ENCODE measurements around the gene GPN2.

Gene GPN2

DNA sequence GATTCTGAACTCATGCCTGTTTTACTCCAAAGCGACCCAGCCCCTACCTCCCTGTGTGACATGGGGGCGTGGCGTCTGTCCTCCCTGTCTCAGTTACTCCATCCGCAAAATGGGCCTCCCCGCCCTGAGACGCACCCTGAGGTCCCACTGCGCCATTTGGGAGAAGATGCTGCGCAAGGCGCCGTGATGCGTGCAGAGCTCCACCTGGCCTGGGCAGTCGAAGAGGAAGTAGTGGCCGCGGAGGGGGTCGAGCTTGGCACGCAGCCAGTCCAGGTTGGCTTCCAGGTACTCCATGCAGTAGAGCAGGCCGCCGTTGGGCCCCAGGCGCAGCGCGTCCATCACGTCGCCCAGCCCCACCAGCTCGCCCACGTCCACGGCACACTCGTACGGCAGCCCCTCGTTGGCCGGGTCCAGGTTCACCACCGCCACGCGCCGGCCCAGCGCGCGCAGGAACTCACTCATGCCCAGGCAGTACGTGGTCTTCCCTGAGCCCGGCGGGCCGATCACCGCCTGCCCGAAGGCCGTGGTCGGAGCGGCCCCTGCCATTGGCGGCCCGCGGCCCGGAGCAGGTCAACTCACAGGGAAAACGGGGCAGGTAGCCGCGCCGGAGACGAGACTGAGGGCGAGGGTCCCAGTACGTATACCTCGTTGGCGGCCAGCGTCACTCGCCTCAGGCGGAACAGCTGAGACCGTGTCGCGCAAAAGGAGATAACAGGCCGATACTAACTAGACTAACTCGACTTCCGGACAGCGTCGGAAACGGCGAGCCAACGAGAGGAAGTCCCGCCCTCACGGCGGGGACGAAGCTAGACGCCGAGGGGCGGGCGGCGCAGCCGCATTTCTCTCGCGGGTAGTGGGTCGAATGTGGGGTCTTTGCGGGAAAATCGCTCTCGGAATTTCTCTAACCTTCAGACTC lies at the start of gene GPN2:
Gene GPN2 (minus strand): TSS at position 733 of the 916 bp plus-strand sequence. CDS start 187 bp downstream, at position 546.
- peak; percentile 45 for DNase-seq

DNA sequence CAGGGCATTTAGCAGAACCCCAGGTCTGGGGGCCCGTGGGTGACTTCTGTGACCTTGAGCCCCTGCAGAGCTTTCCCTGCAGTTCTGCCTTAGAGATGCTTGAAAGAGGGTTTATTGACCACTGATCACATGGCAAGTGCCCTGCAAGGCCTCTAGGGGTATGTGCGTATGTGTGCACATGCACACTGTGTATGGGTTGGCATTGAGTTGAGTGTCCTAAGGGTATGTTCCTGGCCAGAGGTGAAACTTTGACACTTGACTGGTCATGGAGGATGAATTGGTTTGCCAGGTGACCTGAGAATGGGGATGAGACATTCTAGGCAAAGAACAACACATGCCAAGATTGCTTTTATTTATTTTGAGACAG lies 48.6 kb upstream of the GPN2 start:
- DNase-seq = no peak

DNA sequence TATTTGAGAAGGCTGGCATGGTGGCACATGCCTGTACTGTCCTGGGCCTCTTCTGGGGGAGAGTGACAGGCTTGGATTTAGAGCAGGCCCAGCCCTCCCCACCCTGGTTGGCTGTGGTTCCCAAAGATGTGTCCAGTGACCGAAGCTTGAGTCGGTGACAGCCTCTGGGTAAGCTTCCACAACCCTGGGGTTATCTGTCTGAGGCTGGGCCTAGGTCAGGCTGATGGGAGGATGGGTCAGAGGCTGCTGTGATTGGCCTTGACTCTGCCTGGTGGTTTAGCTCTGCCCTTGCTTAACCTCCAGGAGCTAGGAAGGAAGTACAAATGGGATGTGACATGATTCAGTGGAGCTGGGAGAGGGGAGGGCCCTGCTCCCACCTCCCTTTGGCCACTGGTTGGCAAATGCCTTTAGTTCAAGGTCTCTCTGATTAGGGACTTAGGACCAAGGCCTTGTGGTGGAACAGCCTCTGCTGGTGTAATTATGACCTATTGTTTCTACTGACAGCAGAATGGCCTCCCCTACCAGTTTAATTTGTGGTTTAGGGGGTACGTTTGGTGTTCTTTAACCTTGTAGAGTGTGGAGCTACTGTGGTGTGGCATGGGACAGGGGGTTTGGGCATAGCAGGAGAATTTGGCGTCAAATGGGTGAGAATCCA lies 48.0 kb upstream of the GPN2 start:
- DNase-seq = no peak

DNA sequence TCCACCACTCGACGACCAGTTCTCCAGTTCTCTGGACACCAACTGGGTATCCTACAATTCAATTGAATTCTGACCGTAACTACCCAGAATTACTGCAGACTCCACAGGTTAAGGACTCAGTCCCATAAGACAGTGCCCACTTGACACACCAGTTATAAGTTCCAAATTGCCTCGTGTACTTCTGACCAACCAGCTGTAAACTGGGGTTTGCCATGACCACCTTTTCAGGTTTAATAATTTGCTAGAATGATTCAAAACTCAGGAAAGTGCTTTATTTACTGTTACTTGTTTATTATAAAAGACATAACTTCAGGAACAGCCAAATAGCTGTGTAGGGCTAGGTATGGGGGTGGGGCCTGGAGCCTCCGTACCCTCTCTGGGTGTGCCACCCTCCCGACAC lies 46.7 kb upstream of the GPN2 start:
- no peak for DNase-seq

DNA sequence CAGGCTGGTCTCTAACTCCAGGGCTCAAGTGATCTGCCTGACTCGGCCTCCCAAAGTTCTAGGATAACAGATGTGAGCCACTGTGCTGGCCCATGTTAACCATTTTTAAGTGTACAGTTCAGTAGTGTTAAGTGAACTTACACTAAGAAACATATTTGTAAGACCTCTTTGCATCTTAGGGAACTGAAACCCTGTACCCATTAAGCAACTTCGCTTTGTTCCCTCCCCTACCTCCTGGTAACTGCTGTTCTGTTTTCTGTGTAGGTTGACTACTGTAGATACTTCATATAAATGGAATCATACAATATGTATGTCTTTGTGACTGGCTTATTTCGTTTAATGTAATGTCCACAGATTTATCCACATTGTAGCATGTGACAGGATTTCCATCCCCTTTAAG lies 42.4 kb upstream of the GPN2 start:
- no peak for DNase-seq

DNA sequence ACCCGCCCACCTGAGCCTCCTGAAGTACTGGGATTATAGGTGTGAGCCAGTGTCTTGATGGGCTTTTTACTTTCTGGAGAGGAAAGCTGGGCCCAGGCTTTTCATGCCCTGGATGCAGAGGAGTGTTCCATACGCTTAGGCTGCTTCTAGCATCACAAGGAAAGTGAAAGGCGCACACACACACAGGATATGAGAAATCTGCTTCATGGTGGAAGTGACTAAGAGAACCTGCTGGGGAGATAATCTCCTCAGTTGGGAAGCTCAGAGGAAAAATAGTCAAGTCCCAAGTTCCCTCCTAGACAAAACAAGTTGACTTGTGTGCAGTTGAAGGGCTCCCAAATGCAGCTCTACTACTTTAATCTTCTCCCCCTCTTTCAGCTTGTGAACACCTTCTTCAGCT lies 33.6 kb upstream of the GPN2 start:
- DNase-seq = no peak

DNA sequence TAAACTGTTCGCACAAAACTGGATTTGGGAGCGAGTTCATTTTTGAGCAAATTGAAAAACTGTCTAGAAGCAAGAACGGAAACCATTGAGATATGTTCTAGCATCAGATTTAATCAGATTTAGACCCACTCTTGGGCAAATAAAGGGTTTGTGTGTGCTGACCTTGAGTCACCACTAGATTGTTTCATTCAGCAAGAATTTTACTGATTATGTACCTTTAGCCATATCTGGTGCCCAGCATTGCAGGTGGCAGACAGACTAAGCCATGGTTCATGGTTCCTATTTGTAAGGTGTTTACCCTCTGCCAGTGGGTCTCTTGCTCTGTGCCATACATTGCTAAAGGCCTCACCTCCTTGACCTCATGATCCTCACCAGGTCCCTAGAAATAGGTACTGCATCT lies 32.8 kb upstream of the GPN2 start:
- DNase-seq = no peak

DNA sequence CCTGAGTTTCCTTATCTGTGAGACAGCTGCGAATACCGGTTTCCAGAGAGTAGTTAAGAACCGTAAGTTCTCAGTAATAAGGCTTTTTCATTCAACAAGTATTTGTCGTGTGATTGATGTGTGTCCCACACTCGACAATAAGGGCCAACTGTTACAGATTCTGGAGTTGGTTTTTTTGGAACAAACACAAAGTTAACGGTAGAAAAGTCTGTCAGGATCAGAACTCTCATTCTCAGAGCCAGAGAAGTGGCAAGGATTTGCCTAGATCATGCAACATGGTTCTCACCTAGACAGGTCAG lies 32.3 kb upstream of the GPN2 start:
- no peak for DNase-seq

DNA sequence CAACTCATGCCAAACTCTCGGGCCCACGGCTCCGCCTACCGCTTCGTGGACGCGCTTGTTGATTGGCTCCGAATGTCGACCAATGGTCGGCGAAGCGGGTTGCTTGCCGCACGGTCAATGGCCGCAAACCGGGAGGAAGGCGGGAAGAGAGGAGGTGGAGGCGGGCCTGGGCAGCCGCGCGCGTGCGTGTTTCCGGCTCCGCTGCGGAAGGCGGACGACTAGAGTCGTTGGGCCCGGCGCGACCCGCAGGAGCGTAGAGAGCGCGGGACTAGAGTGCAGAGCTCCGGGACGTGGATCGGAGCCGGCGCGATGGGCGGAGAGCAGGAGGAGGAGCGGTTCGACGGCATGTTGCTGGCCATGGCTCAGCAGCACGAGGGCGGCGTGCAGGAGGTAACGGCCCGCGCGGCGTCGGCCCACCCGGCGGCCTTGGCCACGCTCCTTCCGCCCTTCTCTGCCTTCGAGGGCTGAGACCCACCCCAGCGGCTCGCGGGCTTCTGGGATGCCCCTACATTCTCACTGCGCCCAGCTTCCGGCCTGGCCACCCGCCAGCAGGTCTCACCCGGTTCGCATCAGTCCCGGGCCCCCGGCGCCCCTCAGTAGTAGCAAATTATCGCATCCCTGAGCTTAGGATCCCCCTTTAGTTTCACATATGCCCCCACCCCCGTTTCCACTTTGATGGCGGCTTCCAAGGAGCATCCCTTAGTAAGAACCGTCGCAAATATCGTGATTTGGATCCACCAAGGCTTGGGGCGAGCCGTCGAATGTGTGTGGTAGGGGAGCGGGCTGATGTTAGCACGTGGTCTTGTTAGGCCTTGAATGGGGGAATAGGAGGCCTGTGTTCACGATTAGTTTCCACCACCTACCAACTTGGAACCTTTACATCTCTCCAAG lies 31.7 kb upstream of the GPN2 start, which contains the start of gene NUDC:
Gene NUDC (plus strand): TSS at position 204 of the 891 bp plus-strand sequence. CDS start 106 bp downstream, at position 310.
- peak; percentile 96 for DNase-seq

DNA sequence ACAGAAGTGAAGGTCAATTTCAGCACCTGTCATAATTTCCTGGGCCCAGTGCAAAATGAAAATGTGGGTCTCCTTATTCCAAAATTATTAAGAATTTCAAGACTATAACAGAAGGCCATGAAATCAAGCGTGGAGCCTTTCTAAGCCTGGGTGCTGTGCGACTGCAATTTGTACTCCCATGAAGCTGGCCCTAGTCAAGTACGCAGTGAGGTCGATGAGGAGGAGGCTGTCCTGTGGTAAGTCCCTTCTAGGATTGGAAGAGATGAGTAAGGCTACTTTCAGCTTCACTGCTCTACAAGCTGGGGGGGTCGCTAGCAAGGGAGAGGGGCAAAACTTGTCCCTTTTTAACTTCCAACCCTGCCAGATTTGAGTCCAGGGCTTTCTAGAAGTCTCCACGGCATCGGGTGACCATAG lies 31.1 kb upstream of the GPN2 start:
- DNase-seq = no peak

DNA sequence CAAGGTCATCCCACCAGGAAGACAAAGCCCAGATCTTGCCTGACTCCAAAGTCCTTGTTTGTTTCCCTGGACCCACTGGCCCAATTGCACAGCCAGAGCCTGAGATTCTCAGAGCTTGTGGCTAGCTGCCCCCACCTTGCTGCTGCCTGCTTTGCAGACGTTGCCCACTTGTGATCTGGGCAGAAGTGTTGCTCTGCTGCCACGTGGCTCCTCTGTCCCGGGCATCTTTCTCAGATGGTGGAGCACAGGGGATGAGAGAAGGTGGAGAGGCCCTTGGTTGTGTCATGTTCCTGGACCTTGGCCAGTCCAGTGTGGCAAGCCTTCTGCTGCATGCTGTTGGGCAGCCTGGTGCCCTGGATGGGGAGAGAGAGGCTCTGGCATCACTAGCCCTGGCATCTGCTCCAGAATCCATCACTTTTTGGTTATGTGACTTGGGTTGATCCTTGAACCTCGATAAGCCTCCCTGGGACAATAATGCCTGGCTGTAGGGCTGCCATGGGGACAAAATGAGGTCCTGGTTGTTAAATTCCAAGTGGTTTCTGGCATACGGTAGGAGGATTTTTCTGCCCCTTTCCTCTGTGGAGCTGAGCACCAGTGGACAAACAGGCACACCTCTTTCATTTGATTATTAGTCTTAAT lies 25.2 kb upstream of the GPN2 start:
- DNase-seq = peak; percentile 89

DNA sequence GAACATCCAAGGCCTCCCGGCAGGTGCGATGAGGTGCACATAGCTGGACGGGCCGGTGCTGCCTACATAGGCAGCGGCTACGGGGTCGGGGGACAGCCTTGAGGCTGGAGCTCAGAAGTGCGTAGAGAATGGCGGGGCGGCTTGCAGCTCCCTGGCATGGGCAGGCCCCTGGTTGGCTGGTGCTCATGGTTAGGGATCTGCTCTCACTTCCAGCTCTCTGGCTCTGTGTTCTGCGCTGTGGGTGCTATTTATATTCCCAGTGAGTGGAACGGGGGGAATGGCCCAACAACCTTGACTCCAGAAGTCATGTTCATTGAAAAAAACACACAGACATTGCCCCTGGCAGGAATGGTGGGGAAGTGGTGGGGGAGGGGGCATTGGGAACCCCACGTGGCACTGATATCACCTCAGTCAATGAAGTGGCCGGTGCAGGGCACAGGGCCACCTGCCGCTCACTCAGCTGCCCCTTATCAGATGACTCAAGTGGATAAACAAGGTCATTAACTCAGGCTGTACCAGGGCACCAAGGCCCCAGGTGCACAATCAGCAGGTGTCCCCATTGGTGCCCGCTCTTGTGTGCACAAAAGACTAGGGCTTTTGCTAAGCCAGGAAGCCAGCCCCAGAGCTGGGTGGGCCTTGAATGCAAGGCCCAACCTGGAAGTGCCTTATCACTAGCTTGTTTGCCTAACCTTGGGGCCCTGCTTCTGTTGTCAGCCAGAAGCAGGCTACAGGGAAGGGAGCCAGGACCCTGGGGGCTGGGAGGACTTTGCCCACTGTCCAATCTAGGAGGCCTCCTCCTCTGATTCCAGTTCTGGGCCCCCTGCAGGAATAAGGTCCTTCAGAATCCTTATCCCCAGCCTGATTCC lies 23.9 kb upstream of the GPN2 start, which contains the start of gene NR0B2:
Gene NR0B2 (minus strand): TSS at position 222 of the 866 bp plus-strand sequence. CDS start 35 bp downstream, at position 187.
- DNase-seq = peak; percentile 99

DNA sequence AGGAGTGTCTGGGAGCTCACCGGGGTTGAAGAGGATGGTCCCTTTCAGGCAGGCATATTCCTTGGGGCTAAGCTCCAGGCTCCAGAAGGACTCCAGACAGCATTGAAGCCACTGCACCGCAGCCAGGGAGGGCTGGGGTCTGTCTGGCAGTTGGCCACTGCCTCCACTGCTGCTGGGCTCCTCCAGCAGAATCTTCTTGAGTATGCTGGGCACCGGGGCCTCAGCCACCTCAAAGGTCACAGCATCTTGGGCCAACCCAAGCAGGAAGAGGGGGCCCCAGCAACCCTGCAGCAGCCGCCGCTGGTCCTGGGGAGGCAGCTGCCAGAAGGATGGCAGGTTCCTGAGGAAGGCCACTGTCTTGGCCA lies 23.3 kb upstream of the GPN2 start:
- no peak for DNase-seq

DNA sequence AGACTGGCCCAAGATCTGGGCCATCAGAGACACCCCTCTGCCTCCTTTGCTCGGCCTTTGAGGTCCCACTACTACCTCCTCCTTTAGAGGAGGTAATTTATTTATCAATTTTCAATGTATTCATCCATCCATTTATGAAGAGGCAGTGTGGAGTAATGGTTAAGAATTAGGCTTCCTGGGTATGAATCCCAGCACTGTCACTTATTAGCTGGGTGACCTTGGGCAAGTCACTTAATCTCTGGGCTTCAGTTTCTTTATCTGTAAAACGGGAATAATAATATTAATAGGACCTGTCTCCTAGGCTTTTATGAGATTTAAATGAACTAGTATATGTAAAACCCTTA lies 22.0 kb upstream of the GPN2 start:
- DNase-seq = no peak

DNA sequence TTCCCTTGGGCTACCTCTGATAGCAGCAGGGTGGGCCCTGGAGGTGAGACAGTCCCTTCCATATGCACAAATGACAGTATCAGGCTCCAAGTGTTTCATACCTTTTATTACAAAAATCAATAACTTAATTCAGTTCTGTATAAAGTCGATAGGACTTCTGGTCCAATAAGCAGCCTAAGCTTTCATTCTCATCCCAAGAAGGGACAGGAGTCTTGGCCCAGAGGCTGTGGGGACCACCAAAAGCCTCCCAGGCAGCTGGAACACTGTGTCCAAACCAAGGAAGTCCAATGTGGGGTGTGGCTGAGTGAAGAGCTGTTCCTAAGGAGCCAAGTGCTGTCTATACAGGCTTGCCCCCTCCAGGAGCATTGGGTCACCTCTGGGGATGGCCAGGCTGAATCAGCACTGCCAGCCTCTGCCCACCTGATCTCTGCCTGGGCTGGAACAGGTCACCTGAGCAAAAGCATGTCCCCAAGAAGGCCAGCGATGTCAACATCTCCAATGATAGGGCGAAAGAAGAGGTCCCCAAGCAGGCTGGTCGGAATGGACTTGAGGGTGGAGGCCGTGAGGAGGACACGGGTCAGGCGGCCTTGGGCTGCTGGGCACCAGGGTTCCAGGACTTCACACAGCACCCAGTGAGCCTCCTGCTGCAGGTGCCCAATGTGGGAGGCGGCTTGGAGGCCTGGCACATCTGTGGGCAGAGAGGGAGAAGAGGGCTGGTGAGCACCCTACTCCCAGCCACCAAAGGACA lies 21.5 kb upstream of the GPN2 start:
- DNase-seq = no peak

DNA sequence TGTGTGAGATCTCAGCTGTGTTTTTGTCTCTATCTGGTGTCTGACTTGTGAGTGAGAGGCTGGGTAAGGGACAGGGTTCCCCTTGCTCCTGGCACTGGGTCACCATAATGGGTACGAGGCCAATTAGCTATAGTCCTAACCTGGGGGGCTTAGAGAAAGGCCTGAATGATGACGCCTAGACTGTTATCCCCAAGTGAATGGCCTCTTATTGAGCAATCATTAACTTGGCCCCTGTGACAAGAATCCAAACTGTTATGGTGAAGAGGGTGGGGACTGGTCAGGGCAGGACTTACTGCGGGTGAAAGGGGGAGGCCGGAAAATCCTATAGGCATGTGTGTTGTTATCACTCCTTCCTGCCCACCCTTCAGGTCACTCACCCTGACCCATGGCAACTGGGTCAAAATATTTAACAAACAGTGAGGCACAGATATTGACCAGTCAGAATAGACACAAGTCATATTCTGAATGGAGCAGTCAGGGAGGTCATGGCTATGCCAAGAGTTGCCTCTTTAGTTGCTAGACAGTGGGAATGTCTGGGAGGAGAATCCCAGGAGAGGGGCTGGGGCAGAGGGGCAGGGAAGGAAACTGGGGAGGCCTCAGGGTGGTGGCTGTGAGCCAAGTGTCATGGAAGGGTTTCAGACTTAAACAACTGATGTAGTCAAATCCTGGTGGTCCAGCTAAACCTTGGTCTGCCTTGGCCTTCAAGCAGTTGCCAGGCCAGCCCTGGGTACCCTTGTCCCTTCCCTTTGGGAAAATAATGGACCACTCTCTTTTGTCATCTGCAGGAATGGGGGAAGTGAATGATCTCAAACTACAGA lies 20.5 kb upstream of the GPN2 start:
- no peak for DNase-seq

DNA sequence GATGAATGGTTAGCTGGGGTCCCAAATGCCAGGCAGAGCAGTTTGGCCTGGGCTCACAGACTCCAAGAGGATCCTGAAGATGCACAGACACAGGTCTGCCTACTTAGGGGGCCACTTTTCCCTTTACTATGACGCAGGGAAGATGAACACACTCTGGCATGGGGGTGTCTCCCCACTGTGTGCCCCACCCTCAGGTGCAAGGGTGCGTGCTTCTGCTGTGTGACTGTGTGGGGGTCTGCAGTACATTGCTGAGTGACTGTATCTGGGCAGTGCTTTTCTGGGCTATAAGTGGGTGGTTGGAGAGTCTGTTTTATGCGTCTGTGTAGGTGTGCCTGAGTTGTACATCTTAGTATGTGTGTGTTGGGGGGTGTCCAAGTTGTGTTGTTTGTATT lies 19.9 kb upstream of the GPN2 start:
- no peak for DNase-seq

DNA sequence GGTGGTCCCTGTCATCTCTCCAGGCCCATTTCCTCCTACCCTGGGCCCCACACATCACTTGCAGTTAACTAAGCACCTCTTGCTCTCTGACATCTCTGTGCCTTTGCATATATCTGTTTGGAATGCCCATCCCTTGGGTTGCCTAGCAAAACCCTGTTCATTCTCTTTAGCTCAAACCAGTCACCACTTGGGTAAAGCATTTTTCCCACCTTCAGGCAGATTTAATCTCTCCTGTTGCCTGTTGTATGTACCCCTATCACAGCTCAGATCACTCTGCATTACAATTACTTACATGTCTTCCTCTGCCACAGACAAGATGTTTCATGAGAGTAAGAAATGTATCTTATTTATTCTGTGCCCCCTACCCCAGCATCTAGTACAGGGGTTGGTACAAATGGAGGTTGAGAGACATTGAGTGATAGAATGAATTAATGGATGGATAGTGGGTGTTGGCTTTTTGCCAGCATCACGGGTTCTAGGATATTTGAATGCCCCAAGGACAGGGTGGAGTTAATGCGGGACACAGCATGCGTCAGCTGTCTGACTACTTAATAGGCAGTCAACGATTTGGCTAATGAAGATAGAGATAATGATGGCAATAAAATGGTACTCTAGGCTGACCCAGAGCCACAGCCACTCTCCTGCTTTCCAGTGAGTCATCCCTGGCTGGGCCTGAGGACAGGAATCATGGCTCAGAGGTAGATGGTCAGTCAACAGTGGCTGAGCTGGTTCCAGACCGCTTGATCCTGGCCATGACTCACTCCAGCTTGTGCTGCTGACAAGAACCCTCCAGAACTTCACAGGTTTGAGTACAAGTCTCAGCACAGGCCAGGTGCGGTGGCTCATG lies 17.2 kb upstream of the GPN2 start:
- no peak for DNase-seq

DNA sequence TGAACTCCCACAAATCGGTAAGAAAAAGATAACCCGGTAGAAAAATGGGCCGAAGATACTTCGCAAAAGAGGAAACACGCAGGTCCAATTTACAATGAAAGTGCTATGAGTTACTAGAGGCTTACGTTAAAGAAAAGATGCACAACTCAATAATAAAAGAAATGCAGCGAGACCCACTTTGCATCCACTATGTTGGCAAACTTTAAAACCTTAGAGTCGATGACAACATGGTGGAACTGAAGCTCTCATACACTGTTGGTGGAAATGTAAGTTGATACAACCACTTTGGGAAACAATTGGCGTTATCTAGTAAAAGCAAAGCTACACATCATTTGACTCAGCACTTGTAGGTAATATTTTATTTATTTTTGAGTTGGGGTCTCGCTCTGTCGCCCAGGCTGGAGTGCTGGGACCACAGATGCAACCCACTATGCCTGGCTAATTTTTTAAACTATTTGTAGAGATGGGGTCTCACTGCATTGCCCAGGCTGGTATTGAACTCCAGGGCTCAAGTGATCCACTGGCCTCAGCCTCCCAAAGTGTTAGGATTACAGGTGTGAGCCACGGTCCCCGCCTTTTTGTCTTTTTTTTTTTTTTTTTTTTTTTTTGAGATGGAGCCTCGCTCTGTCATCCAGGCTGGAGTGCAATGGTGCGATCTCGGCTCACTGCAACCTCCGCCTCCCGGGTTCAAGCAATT lies 10.9 kb upstream of the GPN2 start:
- DNase-seq = no peak
